ENCODE results near the gene COL23A1. TPM values are rescaled to one million over a fixed set of nuclear protein-coding genes. Genes with fewer than 3 reads are reported as not detected.
"Not testable (repeated sequence)": the region's sequence is repeated elsewhere in the genome, so short reads cannot be mapped to it uniquely, and the experiment has no call there.

The COL23A1 gene
- polyA plus RNA-seq, 3 donors, result 0.11 to 0.21 TPM; not detected in 1

DNA sequence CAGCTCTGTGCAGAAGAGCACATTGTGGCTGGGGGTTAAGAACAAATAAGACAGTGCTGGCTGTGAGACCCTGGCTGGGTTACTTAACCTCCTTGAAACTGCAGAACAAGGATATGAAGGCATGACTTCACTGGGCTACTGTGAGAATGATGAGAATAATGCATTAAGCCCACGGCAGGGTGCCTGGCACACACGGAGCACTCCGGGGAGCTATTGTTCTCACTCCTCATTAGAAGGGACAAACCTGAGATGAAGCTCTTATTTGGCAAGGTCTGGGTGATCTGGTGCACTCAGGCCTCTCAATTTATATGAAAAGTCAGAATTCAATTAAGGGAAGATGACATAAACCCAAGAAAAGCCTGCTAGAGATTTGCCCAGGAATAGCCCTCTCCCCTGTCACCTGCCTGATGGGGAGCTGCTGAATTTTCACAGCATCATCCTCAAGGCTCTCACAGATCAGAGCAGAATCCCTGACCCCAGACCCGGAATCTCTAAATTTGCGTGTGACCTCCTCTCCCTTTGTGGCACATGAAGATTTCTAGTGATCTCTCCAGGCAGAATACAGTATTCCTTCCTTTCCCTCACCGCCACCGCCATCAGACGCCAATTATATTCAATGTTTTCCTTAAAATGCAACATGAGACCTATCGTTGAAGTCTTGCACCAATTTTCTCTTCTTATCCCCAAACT, 102.1 kb downstream of the COL23A1 start:
- Mint-ChIP-seq H3K36me3 (no peaks in the 10 kb centered on the region), H3K9me3 (peaks cover 0 to 7% (median 0%) of the 10 kb centered on the region in 7 donors), H3K27ac (no peak overlapping the region), H3K4me1 (peaks cover 42% of the 10 kb centered on the region), H3K4me3 (no peak overlapping the region), H3K27me3 (ENCODE audit: low read depth in 3 of 3) (peaks cover 0 to 5% (median 2%) of the 10 kb centered on the region in 3 donors)
- no peak overlapping the region for H3K4me2 ChIP-seq (replicated peaks; ENCODE audit: extremely low read depth, low read length, poor library complexity, severe bottlenecking)
- H2AFZ ChIP-seq (ENCODE audit: insufficient read depth, low read depth, low read length, poor library complexity, severe bottlenecking), result no peak overlapping the region
- H3K9me3 ChIP-seq (replicated peaks in 1 of 2; ENCODE audit: control insufficient read depth in 1 of 2, insufficient read depth in 1 of 2, low read length in 2 of 2), result no peaks in the 10 kb centered on the region
- no peak for DNase-seq
- H4K20me1 ChIP-seq (ENCODE audit: insufficient read depth, low read length), result no peaks in the 10 kb centered on the region
- TF ChIP-seq, protein P1, sequence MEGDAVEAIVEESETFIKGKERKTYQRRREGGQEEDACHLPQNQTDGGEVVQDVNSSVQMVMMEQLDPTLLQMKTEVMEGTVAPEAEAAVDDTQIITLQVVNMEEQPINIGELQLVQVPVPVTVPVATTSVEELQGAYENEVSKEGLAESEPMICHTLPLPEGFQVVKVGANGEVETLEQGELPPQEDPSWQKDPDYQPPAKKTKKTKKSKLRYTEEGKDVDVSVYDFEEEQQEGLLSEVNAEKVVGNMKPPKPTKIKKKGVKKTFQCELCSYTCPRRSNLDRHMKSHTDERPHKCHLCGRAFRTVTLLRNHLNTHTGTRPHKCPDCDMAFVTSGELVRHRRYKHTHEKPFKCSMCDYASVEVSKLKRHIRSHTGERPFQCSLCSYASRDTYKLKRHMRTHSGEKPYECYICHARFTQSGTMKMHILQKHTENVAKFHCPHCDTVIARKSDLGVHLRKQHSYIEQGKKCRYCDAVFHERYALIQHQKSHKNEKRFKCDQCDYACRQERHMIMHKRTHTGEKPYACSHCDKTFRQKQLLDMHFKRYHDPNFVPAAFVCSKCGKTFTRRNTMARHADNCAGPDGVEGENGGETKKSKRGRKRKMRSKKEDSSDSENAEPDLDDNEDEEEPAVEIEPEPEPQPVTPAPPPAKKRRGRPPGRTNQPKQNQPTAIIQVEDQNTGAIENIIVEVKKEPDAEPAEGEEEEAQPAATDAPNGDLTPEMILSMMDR (IDR thresholded peaks at IDR 0.05), result no peak
- H3K4me1 ChIP-seq (ENCODE audit: control insufficient read depth in 1 of 2, insufficient read depth in 2 of 2, low read length in 2 of 2), result peaks cover 47 to 59% of the 10 kb centered on the region in 2 donors
- no peaks in the 10 kb centered on the region for H3K36me3 ChIP-seq (replicated peaks in 1 of 2; ENCODE audit: control insufficient read depth in 1 of 2, insufficient read depth in 2 of 2, low read length in 2 of 2)
- no peaks in the 10 kb centered on the region for H3K27me3 ChIP-seq (ENCODE audit: control insufficient read depth in 2 of 2, insufficient read depth in 2 of 2, low read length in 2 of 2)
- H3K27ac ChIP-seq (ENCODE audit: low read depth in 1 of 2, low read length in 2 of 2), result no peak overlapping the region
- intact Hi-C loops (cut with micrococcal nuclease), result no loop called here
- WGBS (ENCODE audit: insufficient coverage), result 94% methylated on average over 6 of the region's 9 CpGs
- no peak overlapping the region for H3K4me3 ChIP-seq (replicated peaks in 1 of 3; ENCODE audit: low read depth in 2 of 3, low read length in 3 of 3)
- no peak overlapping the region for H3K9ac ChIP-seq (ENCODE audit: insufficient read depth, low read length, poor library complexity, severe bottlenecking)
- H3K79me2 ChIP-seq (ENCODE audit: insufficient read depth, low read length), result peaks cover 23% of the 10 kb centered on the region

DNA sequence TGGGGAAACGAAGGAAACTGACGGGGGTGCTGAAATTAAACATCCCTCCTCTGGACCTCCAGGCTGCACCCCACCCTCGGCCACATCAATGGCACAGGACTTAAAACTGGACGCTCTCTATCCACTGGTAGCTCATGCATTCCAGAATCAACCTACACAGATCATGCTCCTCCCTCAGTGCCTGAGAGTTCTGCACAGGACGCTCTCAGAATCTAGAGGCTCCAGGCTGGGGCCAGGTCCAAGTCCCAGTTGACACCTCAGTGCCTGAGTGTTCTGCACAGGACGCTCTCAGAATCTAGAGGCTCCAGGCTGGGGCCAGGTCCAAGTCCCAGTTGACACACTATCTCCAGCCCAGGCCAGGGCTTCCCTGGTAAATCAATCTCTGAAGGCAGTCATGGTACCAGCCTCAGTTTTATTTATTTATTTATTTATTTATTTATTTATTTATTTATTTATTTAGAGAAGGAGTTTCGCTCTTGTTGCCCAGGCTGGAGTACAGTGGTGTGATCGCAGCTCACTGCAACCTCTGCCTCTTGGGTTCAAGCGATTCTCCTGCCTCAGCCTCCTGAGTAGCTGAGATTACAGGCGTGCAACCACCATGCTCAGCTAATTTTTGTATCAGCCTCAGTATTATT, 103.2 kb downstream of the COL23A1 start:
- H3K9ac ChIP-seq (ENCODE audit: insufficient read depth, low read length, poor library complexity, severe bottlenecking), result peak overlapping the region; percentile 1
- DNase-seq; H3K36me3 Mint-ChIP-seq; H3K9me3 Mint-ChIP-seq; intact Hi-C loops (cut with micrococcal nuclease); H3K27me3 ChIP-seq (ENCODE audit: control insufficient read depth in 2 of 2, insufficient read depth in 2 of 2, low read length in 2 of 2); H3K4me3 Mint-ChIP-seq; H3K27me3 Mint-ChIP-seq (ENCODE audit: low read depth in 3 of 3); H3K9me3 ChIP-seq (replicated peaks in 1 of 2; ENCODE audit: control insufficient read depth in 1 of 2, insufficient read depth in 1 of 2, low read length in 2 of 2); H3K36me3 ChIP-seq (replicated peaks in 1 of 2; ENCODE audit: control insufficient read depth in 1 of 2, insufficient read depth in 2 of 2, low read length in 2 of 2); H4K20me1 ChIP-seq (ENCODE audit: insufficient read depth, low read length): not testable (repeated sequence)
- peaks cover 19% of the 10 kb centered on the region for H3K79me2 ChIP-seq (ENCODE audit: insufficient read depth, low read length)
- H2AFZ ChIP-seq (ENCODE audit: insufficient read depth, low read depth, low read length, poor library complexity, severe bottlenecking), result peak overlapping the region; percentile 85
- peaks cover 47 to 59% of the 10 kb centered on the region in 2 donors for H3K4me1 ChIP-seq (ENCODE audit: control insufficient read depth in 1 of 2, insufficient read depth in 2 of 2, low read length in 2 of 2)
- H3K4me2 ChIP-seq (replicated peaks; ENCODE audit: extremely low read depth, low read length, poor library complexity, severe bottlenecking), result peak overlapping the region; percentile 66
- Mint-ChIP-seq H3K4me1 (peaks cover 42% of the 10 kb centered on the region), H3K27ac (peak overlapping the region in 1 of 7 donors; percentile 31)
- WGBS (ENCODE audit: insufficient coverage), result 84% methylated on average over 7 of the region's 10 CpGs
- peak overlapping the region in 1 of 3 experiments; percentile 67 for H3K4me3 ChIP-seq (replicated peaks in 1 of 3; ENCODE audit: low read depth in 2 of 3, low read length in 3 of 3)
- peak overlapping the region in 1 of 2 donors; percentile 22 for H3K27ac ChIP-seq (ENCODE audit: low read depth in 1 of 2, low read length in 2 of 2)
